CD4-positive, alpha-beta T cell (primary cell): ENCODE measurements around the gene ELMO1. TPM values are rescaled to one million over a fixed set of nuclear protein-coding genes. Genes with fewer than 3 reads are reported as not detected.

Experiments used
- ATAC-seq: fragments of 200-7000 bp; cut with Tn5 transposase; one replicate; pipeline ENCODE4 v1.10.0; 2022; ENCODE audit warnings: mild to moderate bottlenecking; ENCODE audit not compliant: poor library complexity
- CTCF ChIA-PET: fragments of 350-600 bp; sonication (Branson Sonifier 250); formaldehyde crosslinking; loops from one replicate; lab custom pipeline; 2021; ENCODE audit warnings: antibody characterized with exemption, inconsistent platforms; lab: Charles Lee
- POLR2A ChIA-PET: fragments of 350-600 bp; sonication (Branson Sonifier 250); formaldehyde crosslinking; loops from one replicate; lab custom pipeline; 2021; ENCODE audit warnings: antibody characterized with exemption, inconsistent platforms; lab: Charles Lee
- DNase-seq, 14 experiments: peaks; one replicate each; pipeline ENCODE4 v3.0.0-alpha.2; 2013 to 2020; ENCODE audit warnings: mixed read lengths in 2 of 14
- H3K27ac ChIP-seq, 2 donors: one replicate each; pipeline versions ENCODE4 v1.5.1 to v1.7.0; 2013; ENCODE audit warnings: low read length in 2 of 2, low read depth in 1 of 2, mild to moderate bottlenecking in 1 of 2
- H3K27me3 ChIP-seq, 2 experiments: 1 replicate in 1 of 2; 2 replicates in 1 of 2; pipeline versions ENCODE4 v1.6.1 to v1.7.0; 2013; ENCODE audit warnings: low read length in 2 of 2, control low read depth in 1 of 2, mild to moderate bottlenecking in 1 of 2, moderate library complexity in 1 of 2; ENCODE audit not compliant: insufficient read depth in 2 of 2, control insufficient read depth in 1 of 2
- H3K36me3 ChIP-seq: one replicate; pipeline ENCODE4 v1.6.1; 2013; ENCODE audit warnings: low read length, control low read depth; ENCODE audit not compliant: insufficient read depth
- H3K4me1 ChIP-seq: one replicate; pipeline ENCODE4 v1.6.1; 2013; ENCODE audit warnings: low read length, control low read depth; ENCODE audit not compliant: insufficient read depth
- H3K4me3 ChIP-seq: one replicate; pipeline ENCODE4 v1.5.1; 2013; ENCODE audit warnings: mild to moderate bottlenecking, low read length, moderate library complexity
- H3K9me3 ChIP-seq, 2 experiments: 1 replicate in 1 of 2; 2 replicates in 1 of 2; pipeline versions ENCODE4 v1.6.1 to v1.7.0; 2013; ENCODE audit warnings: low read length in 2 of 2, mild to moderate bottlenecking in 2 of 2, control low read depth in 1 of 2, moderate library complexity in 1 of 2; ENCODE audit not compliant: control insufficient read depth in 1 of 2, insufficient read depth in 1 of 2
- H3K27ac Mint-ChIP-seq: one replicate; pipeline ENCODE4 v1.8.0; 2020; ENCODE audit warnings: mixed read lengths
- H3K27me3 Mint-ChIP-seq: one replicate; pipeline ENCODE4 v1.8.0; 2021; ENCODE audit warnings: mixed read lengths
- H3K36me3 Mint-ChIP-seq: one replicate; pipeline ENCODE4 v1.8.0; 2021; ENCODE audit warnings: low read depth, mixed read lengths
- H3K4me1 Mint-ChIP-seq: one replicate; pipeline ENCODE4 v1.8.0; 2021; ENCODE audit warnings: low read depth, mixed read lengths
- H3K4me3 Mint-ChIP-seq: one replicate; pipeline ENCODE4 v1.8.0; 2020; ENCODE audit warnings: mild to moderate bottlenecking, mixed read lengths
- H3K9me3 Mint-ChIP-seq: one replicate; pipeline ENCODE4 v1.8.0; 2020; ENCODE audit warnings: mixed read lengths
- CTCF ChIP-seq: fragments of 200-600 bp; IDR thresholded peaks from one replicate; pipeline ENCODE4 v1.8.0; 2022; ENCODE audit warnings: antibody characterized with exemption, mild to moderate bottlenecking
- intact Hi-C, 2 experiments: fragments of 100-400 bp; cut with DNase I in 1 of 2; cut with micrococcal nuclease in 1 of 2; formaldehyde crosslinking; loops; one replicate each; pipeline versions ENCODE4 v1.15.1 to v1.9.0; 2023 to 2025; cut with DNase I, micrococcal nuclease
- total RNA-seq, 174 experiments: library from RNA in 2 of 174; stranded (reverse) in 2 of 174; gene quantifications; one replicate each; pipeline ENCODE4 v1.2.3 and lab custom pipeline; 2021 to 2026

Gene ELMO1
- total RNA-seq, 2 experiments from 2014 or later = 117 to 120 TPM

DNA sequence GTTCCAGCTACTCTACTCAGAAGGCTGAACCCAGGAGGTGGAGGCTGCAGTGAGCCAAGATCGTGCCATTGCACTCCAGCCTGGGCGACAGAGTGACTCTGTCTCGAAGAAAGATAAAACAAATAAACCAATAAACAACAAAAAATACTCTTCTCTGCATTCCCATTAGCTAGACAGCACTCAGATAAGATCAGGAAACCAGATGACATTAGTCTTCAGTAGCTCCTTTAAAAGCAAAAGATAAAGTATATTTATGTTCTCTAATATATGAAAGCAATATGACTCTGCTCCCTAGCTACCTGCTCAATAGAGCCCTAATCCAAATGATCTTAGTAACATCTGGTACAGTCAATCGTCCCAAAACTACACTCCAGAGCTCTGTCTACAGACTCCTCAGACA lies 212.9 kb downstream of the ELMO1 start:
- H3K9me3 ChIP-seq = no peaks in the 10 kb centered on the region
- ATAC-seq (no peak), DNase-seq (no peak)
- no peak for TF ChIP-seq CTCF
- H3K27ac ChIP-seq = no peak overlapping the region
- Mint-ChIP-seq H3K4me3 (no peak overlapping the region), H3K9me3 (no peaks in the 10 kb centered on the region), H3K27ac (no peak overlapping the region), H3K27me3 (no peaks in the 10 kb centered on the region), H3K36me3 (peaks cover 23% of the 10 kb centered on the region), H3K4me1 (peaks cover 24% of the 10 kb centered on the region)
- no peak overlapping the region for H3K4me3 ChIP-seq
- POLR2A ChIA-PET = interaction anchor here (2.0 kb wide), 1 partner anchor 117 kb away, joined by 13 read pairs; no protein-coding TSS in a partner anchor
- peaks cover 25% of the 10 kb centered on the region for H3K36me3 ChIP-seq
- CTCF ChIA-PET = interaction anchor here (1.0 to 3.4 kb wide), 4 partner anchors 107 to 260 kb away, joined by 3 to 16 read pairs (median 6); no protein-coding TSS in a partner anchor
- H3K4me1 ChIP-seq = no peaks in the 10 kb centered on the region
- intact Hi-C loops = loop anchor here (1.0 to 10.0 kb wide), 7 partner anchors 117 to 599 kb away; partner anchors contain the start of gene ELMO1 (in 1 of the 2)
- H3K27me3 ChIP-seq = no peaks in the 10 kb centered on the region

DNA sequence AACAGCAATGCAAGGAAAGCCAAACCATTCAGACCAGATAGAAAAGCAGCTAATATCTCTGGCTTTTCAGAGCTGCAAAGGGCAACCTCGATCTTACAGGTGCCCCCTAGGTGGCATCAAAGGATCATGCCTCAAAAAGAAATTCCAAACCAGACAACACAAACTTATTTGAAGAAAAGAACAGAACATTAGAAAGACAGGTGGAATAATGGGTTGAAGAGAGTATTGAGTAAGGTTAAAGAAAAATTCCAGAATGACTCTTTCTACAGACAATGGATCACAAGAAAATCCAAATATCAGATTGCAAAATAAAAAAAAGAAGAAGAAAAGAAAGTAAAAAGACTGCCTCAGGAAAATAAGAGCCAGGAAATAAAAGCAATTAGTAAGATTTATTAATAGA lies 213.7 kb downstream of the ELMO1 start:
- POLR2A ChIA-PET = interaction anchor here (1.0 to 2.0 kb wide), 2 partner anchors 118 to 213 kb away, joined by 5 to 13 read pairs; partner anchors contain the start of gene ELMO1
- Histone ChIP-seq H3K9me3 (no peaks in the 10 kb centered on the region), H3K27me3 (no peaks in the 10 kb centered on the region), H3K27ac (no peak overlapping the region), H3K36me3 (peaks cover 29% of the 10 kb centered on the region), H3K4me1 (peaks cover 4% of the 10 kb centered on the region), H3K4me3 (no peak overlapping the region)
- H3K27me3 Mint-ChIP-seq = no peaks in the 10 kb centered on the region
- intact Hi-C loops = loop anchor here (1.0 to 10.0 kb wide), 7 partner anchors 118 to 600 kb away; partner anchors contain the start of gene ELMO1 (in 1 of the 2)
- peaks cover 33% of the 10 kb centered on the region for H3K4me1 Mint-ChIP-seq
- H3K4me3 Mint-ChIP-seq = no peak overlapping the region
- H3K27ac Mint-ChIP-seq = no peak overlapping the region
- ATAC-seq = no peak
- H3K9me3 Mint-ChIP-seq = no peaks in the 10 kb centered on the region
- H3K36me3 Mint-ChIP-seq = peaks cover 31% of the 10 kb centered on the region
- TF ChIP-seq CTCF = peak; percentile 49
- DNase-seq = peak in 6 of 14 experiments; percentile 5 to 61 (median 34)
- CTCF ChIA-PET = interaction anchor here (0.7 to 3.4 kb wide), 8 partner anchors 12 to 274 kb away, joined by 3 to 16 read pairs (median 4); no protein-coding TSS in a partner anchor

DNA sequence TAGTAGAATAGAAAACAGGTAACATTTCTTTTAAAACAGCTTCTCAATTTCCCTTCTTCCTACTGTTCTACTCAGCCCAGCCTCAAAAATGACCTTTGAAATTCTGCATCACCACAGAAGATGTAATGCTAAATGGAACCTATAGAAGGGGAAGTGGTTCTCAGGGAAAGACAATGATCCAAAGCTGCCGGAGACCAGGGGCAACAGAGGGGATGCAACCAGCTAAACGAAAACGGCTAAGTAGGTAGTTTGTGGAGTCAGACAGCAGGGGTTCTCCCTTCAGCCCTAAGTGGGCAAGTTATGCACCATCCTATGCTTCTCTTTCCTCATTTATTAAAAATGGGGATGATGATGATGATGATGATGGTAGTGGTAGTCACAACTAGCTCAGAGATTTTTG lies 214.3 kb downstream of the ELMO1 start:
- H3K36me3 Mint-ChIP-seq = peaks cover 31% of the 10 kb centered on the region
- Histone ChIP-seq H3K36me3 (peaks cover 29% of the 10 kb centered on the region), H3K27me3 (no peaks in the 10 kb centered on the region), H3K4me1 (peaks cover 5% of the 10 kb centered on the region), H3K9me3 (no peaks in the 10 kb centered on the region), H3K4me3 (no peak overlapping the region), H3K27ac (no peak overlapping the region)
- ChIA-PET CTCF (interaction anchor here (0.7 to 3.4 kb wide), 8 partner anchors 13 to 275 kb away, joined by 3 to 16 read pairs (median 4); no protein-coding TSS in a partner anchor), POLR2A (interaction anchor here (0.9 to 1.1 kb wide), 3 partner anchors 9 to 215 kb away, joined by 3 to 5 read pairs (median 4); partner anchors contain the start of gene ELMO1)
- no peaks in the 10 kb centered on the region for H3K27me3 Mint-ChIP-seq
- no peak overlapping the region for H3K27ac Mint-ChIP-seq
- intact Hi-C loops = loop anchor here (2.0 to 10.0 kb wide), 4 partner anchors 118 to 600 kb away; partner anchors contain the start of gene ELMO1 (in 1 of the 2)
- DNase-seq = no peak
- H3K4me3 Mint-ChIP-seq = no peak overlapping the region
- peaks cover 35% of the 10 kb centered on the region for H3K4me1 Mint-ChIP-seq
- no peak for ATAC-seq
- no peaks in the 10 kb centered on the region for H3K9me3 Mint-ChIP-seq
- TF ChIP-seq CTCF = no peak
